ENCODE data around the gene PDXDC1. TPM values are rescaled to one million over a fixed set of nuclear protein-coding genes. Genes with fewer than 3 reads are reported as not detected.
"Not testable (repeated sequence)": the region's sequence is repeated elsewhere in the genome, so short reads cannot be mapped to it uniquely, and the experiment has no call there.

The PDXDC1 gene
- total RNA-seq, 4 donors from 2014 or later: 70.0 to 92.2 (median 87.6) TPM

DNA sequence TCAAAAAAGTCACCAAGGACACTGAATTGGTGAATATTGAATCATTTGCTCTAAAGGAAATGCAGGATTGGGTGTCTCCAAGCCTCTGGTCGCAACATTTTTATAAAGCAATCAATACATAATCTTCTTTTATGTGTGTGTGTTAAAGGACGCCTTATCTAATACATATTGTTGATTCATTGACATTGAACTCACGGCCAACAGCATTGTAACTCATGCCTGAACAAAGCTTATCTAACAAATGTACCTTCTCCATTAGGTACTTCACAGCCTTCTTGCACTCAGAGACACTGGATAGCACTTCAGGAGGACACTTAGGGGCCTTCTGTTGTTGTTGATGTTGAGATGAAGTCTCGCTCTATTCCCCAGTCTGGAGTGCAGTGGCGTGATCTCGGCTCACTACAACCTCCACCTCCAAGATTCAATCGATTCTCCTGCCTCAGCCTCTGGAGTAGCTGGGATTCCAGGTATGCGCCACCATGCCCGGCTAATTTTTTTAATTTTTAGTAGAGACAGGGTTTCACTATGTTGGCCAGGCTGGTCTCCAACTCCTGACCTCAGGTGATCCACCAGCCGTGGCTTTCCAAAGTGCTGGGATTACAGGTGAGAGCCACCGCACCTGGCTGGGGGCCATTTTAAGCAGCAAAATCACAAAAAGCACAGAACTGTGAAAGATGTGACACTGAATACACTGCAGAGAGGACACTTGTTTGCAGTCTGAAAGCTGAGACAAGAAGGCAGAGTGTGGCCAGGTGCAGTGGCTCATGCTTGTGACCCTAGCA is 13.2 kb upstream of the PDXDC1 start:
- 86 to 90% methylated on average over 4 to 11 of the region's 11 CpGs for WGBS, 2 donors (ENCODE audit: low coverage in 1 of 2)
- H3K4me3 ChIP-seq: no peak overlapping the region
- no peaks in the 10 kb centered on the region for H3K27me3 ChIP-seq
- no peak for ATAC-seq
- no peaks in the 10 kb centered on the region for H3K36me3 ChIP-seq
- peaks cover 0 to 7% (median 0%) of the 10 kb centered on the region in 3 donors for H3K9me3 ChIP-seq
- no peak overlapping the region for H3K27ac ChIP-seq
- H3K4me1 ChIP-seq: no peaks in the 10 kb centered on the region
- TF ChIP-seq POLR2A (IDR thresholded peaks at IDR 0.05): no peak

DNA sequence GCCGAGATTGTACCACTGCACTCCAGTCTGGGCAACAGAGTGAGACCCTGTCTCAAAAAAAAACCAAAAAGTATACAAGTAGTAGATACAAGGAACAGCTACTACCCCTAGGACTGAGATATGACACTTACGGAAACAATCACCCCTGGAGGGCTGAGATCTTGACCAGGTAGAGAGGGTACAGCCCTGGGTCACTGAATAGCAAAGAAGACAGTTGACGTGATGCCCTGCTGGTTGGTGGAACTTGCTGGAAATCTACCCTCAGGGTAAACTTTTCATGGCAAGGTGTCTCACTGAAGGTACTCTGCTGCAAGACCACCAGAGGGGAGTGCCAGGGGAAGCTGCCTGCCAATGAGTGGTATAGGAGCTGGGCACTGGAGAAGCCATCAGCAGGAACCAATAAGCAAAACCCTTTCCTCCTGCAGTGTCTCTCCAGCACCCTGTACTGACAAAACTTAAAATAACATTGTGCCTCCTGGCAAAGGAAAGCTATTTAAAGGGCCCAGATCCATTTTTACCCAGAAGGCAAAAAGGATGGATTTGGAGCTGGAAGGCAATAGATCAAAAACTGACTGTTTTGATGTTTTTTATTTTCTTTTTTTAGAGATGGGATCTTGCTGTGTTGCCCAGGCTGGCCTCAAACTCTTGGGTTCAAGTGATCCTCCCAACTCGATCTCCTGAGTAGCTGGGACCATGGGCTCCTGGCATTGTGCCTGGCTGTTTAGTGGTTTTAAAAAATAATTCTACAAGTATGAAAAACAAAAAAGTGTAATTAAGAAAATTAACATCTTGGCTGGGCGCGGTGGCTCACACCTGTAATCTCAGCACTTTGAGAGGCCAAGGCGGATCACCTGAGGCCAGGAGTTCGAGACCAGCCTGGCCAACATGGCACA is 11.3 kb upstream of the PDXDC1 start:
- Histone ChIP-seq H3K9me3 (peaks cover 0 to 7% (median 0%) of the 10 kb centered on the region in 3 donors), H3K27ac (no peak overlapping the region), H3K4me3 (no peak overlapping the region), H3K36me3 (no peaks in the 10 kb centered on the region), H3K4me1 (no peaks in the 10 kb centered on the region), H3K27me3 (no peaks in the 10 kb centered on the region)
- 72 to 81% methylated on average over 8 of the region's 8 CpGs for WGBS, 2 donors (ENCODE audit: low coverage in 1 of 2)
- TF ChIP-seq CTCF (IDR thresholded peaks at IDR 0.05) (no peak), EP300 (IDR thresholded peaks at IDR 0.05) (no peak), POLR2A (IDR thresholded peaks at IDR 0.05) (no peak), POLR2AphosphoS5 (IDR thresholded peaks at IDR 0.05) (no peak)
- ATAC-seq: no peak

DNA sequence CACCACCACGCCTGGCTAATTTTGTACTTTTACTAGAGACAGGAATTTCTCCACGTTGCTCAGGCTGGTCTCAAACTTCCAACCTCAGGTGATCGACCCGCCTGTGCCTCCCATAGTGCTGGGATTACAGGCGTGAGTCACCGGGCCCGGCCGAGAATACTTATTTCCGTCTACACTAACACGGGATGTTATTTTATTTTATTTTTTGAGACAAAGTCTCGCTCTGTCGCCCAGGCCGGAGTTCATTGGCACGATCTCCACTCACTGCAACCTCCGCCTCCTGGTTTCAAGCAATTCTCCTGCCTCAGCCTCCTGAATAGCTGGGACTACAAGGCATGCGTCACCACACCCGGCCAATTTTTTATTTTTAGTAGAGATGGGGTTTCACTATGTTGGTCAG is 9.5 kb upstream of the PDXDC1 start:
- Histone ChIP-seq H3K27me3 (no peaks in the 10 kb centered on the region), H3K27ac (no peak overlapping the region), H3K4me3 (no peak overlapping the region), H3K4me1 (no peaks in the 10 kb centered on the region), H3K36me3 (no peaks in the 10 kb centered on the region), H3K9me3 (peaks cover 0 to 7% (median 0%) of the 10 kb centered on the region in 3 donors)
- no peak for ATAC-seq
- no peak for TF ChIP-seq POLR2AphosphoS5 (IDR thresholded peaks at IDR 0.05)
- no peak for TF ChIP-seq EP300 (IDR thresholded peaks at IDR 0.05)
- no peak for TF ChIP-seq POLR2A (IDR thresholded peaks at IDR 0.05)
- WGBS, 2 donors (ENCODE audit: low coverage in 1 of 2): 94% methylated on average over 15 to 17 of the region's 17 CpGs

DNA sequence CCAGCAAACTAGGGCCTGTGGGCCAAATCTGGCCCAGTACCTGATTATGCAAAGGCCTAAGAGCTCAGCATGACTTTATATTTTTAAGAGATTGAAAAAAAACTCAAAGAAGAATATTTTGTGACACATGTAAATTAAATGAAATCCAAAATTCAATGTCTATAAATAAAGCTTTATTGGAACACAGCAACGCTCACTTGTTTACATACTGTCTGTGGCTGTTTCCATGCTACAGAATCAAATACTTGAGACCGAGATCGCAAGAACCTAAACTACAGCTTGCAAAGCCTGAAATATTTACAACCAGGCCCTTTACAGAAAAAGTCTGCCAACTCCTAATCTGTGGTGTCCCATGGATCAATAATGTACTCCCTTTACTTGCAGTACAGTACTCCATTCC is 5.0 kb upstream of the PDXDC1 start:
- not testable (repeated sequence) for H3K36me3 ChIP-seq, H3K4me3 ChIP-seq, H3K4me1 ChIP-seq, H3K27ac ChIP-seq, H3K27me3 ChIP-seq, ATAC-seq, H3K9me3 ChIP-seq
- WGBS, 2 donors (ENCODE audit: low coverage in 1 of 2): 91 to 97% methylated on average over 3 of the region's 3 CpGs

DNA sequence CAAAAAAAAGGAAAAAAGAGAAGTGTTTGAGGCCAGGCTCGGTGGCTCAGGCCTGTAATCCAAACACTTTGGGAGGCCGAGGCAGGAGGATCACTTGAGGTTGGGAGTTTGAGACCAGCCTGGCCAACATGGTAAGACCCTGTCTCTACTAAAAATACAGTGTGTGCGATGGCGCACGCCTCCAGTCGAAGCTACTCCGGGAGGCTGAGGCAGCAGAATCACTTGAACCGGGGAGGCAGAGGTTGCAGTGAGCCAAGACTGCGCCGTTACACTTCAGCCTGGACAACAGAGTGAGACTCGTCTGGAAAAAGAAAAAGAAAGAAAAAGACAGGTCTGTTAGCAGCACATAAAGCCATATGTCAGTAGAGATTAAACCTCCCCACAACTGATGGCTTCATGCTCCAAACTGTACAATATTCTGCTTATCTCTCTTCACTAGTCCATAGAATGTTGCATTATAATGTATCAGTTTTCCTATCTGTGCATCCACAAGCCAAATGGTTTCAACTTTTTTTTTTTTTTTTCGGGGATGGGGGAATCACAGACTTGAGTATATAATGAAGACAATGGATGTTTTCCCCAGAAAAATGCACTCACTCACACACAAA is 3.1 kb upstream of the PDXDC1 start:
- not testable (repeated sequence) for H3K36me3 ChIP-seq, ATAC-seq, H3K9me3 ChIP-seq, H3K27ac ChIP-seq, H3K27me3 ChIP-seq, H3K4me3 ChIP-seq
- H3K4me1 ChIP-seq: peaks cover 0 to 20% (median 0%) of the 10 kb centered on the region in 3 donors
- 88 to 94% methylated on average over 12 of the region's 12 CpGs for WGBS, 2 donors (ENCODE audit: low coverage in 1 of 2)

GRCh38 chr16:14973785-14974322 is 972 bp upstream of the PDXDC1 start:
- Histone ChIP-seq H3K4me1 (peaks cover 0 to 32% (median 0%) of the 10 kb centered on the region in 3 donors), H3K4me3 (peak overlapping the region; percentile 72), H3K27ac (peak overlapping the region in 2 of 4 donors; percentile 94 to 96)
- WGBS, 2 donors (ENCODE audit: low coverage in 1 of 2): 63 to 76% methylated on average over 9 to 14 of the region's 14 CpGs
- not testable (repeated sequence) for H3K36me3 ChIP-seq, ATAC-seq, H3K27me3 ChIP-seq, H3K9me3 ChIP-seq

GRCh38 chr16:14974331-14974655 is 533 bp upstream of the PDXDC1 start:
- H3K27me3 ChIP-seq, H3K9me3 ChIP-seq, H3K36me3 ChIP-seq, ATAC-seq: not testable (repeated sequence)
- 3 to 5% methylated on average over 6 to 7 of the region's 7 CpGs for WGBS, 2 donors (ENCODE audit: low coverage in 1 of 2)
- Histone ChIP-seq H3K27ac (peak overlapping the region; percentile 92 to 97 (median 95)), H3K4me1 (peaks cover 0 to 37% (median 0%) of the 10 kb centered on the region in 3 donors), H3K4me3 (peak overlapping the region; percentile 72)

Measured in gastroesophageal sphincter (tissue), 4 donors.